IMR-90 (cell line): ENCODE measurements around the gene LBHD2. TPM values are rescaled to one million over a fixed set of nuclear protein-coding genes. Genes with fewer than 3 reads are reported as not detected.

Experiments used
- ATAC-seq: fragments of 200-7000 bp; cut with Tn5 transposase; 2 replicates; pipeline ENCODE4 v1.9.1; 2020; ENCODE audit warnings: low read depth, mild to moderate bottlenecking, moderate library complexity
- BruUV-seq: library from RNA; stranded (reverse); fragments of 400-500 nt; replicated peaks from 2 replicates; lab custom pipeline; 2021; lab: Mats Ljungman, UMichigan
- CTCF ChIA-PET: fragments of 300-600 bp; formaldehyde crosslinking; extraction: SDS; loops from one replicate; lab custom pipeline; 2021; ENCODE audit warnings: antibody characterized with exemption; lab: Yijun Ruan, JAX
- POLR2A ChIA-PET: fragments of 300-600 bp; sonication (Branson Sonifier 250); formaldehyde crosslinking; loops from one replicate; lab custom pipeline; 2022; ENCODE audit warnings: antibody characterized with exemption; ENCODE audit not compliant: unreplicated experiment; lab: Charles Lee
- DNase-seq: peaks from one replicate; pipeline ENCODE4 v3.0.0; 2013
- H2AFZ ChIP-seq: replicated peaks from 2 replicates; pipeline ENCODE3; 2013; ENCODE audit warnings: low read length, mild to moderate bottlenecking; ENCODE audit not compliant: poor library complexity
- H2AK5ac ChIP-seq: 2 replicates; pipeline ENCODE4 v1.6.1; 2013; ENCODE audit warnings: low read depth, low read length, inconsistent platforms
- H2AK9ac ChIP-seq: replicated peaks from 2 replicates; pipeline ENCODE3; 2013; ENCODE audit warnings: mild to moderate bottlenecking, low read depth, low read length, moderate library complexity; ENCODE audit not compliant: poor library complexity
- H2BK120ac ChIP-seq: 2 replicates; pipeline ENCODE4 v1.6.1; 2013; ENCODE audit warnings: low read depth, low read length, inconsistent platforms
- H2BK15ac ChIP-seq: 3 replicates; pipeline ENCODE4 v1.6.1; 2013; ENCODE audit warnings: low read depth, low read length, inconsistent platforms
- H2BK20ac ChIP-seq: 2 replicates; pipeline ENCODE4 v1.6.1; 2013; ENCODE audit warnings: low read depth, mild to moderate bottlenecking, inconsistent platforms, low read length, moderate library complexity
- H2BK5ac ChIP-seq: 2 replicates; pipeline ENCODE4 v1.6.1; 2013; ENCODE audit warnings: mild to moderate bottlenecking, low read depth, low read length, inconsistent platforms; ENCODE audit not compliant: poor library complexity, severe bottlenecking
- H3K14ac ChIP-seq: replicated peaks from 2 replicates; pipeline ENCODE4 v1.6.1; 2013; ENCODE audit warnings: low read depth, low read length, inconsistent platforms
- H3K18ac ChIP-seq: 2 replicates; pipeline ENCODE4 v1.6.1; 2013; ENCODE audit warnings: low read depth, low read length, control low read depth
- H3K23ac ChIP-seq: 2 replicates; pipeline ENCODE4 v1.6.1; 2013; ENCODE audit warnings: low read depth, low read length, inconsistent platforms
- H3K27ac ChIP-seq: 2 replicates; pipeline ENCODE4 v1.5.1; 2013; ENCODE audit warnings: mild to moderate bottlenecking, control low read depth, low read length; ENCODE audit not compliant: insufficient read depth
- H3K27me3 ChIP-seq: 2 replicates; pipeline ENCODE4 v1.6.1; 2013; ENCODE audit warnings: low read length; ENCODE audit not compliant: control insufficient read depth, insufficient read depth
- H3K36me3 ChIP-seq: 2 replicates; pipeline ENCODE4 v1.6.1; 2013; ENCODE audit warnings: low read length, mixed read lengths; ENCODE audit not compliant: control insufficient read depth, insufficient read depth
- H3K4ac ChIP-seq: 2 replicates; pipeline ENCODE4 v1.6.1; 2013; ENCODE audit warnings: low read depth, low read length, inconsistent platforms
- H3K4me1 ChIP-seq: 2 replicates; pipeline ENCODE4 v1.6.1; 2013; ENCODE audit warnings: low read length, mixed read lengths; ENCODE audit not compliant: control insufficient read depth, insufficient read depth
- H3K4me2 ChIP-seq: 2 replicates; pipeline ENCODE4 v1.6.1; 2013; ENCODE audit warnings: low read depth, mild to moderate bottlenecking, control low read depth, low read length, moderate library complexity
- H3K4me3 ChIP-seq: 2 replicates; pipeline ENCODE4 v1.5.1; 2013; ENCODE audit warnings: low read depth, mild to moderate bottlenecking, control low read depth, low read length, moderate library complexity; ENCODE audit not compliant: insufficient read depth
- H3K56ac ChIP-seq: 2 replicates; pipeline ENCODE4 v1.6.1; 2013; ENCODE audit warnings: low read length, inconsistent platforms; ENCODE audit not compliant: insufficient read depth; ENCODE audit errors: extremely low read depth
- H3K79me1 ChIP-seq, 2 experiments: 2 replicates each; pipeline ENCODE4 v1.6.1; 2013; ENCODE audit warnings: low read length in 2 of 2, inconsistent platforms in 1 of 2, low read depth in 1 of 2
- H3K9ac ChIP-seq: 2 replicates; pipeline ENCODE4 v1.6.1; 2013; ENCODE audit warnings: low read depth, low read length, control low read depth
- H3K9me1 ChIP-seq: 2 replicates; pipeline ENCODE4 v1.6.1; 2013; ENCODE audit warnings: low read length, inconsistent platforms; ENCODE audit not compliant: insufficient read depth
- H3K9me3 ChIP-seq: 2 replicates; pipeline ENCODE4 v1.6.1; 2013; ENCODE audit warnings: low read length; ENCODE audit not compliant: control insufficient read depth, insufficient read depth
- H4K20me1 ChIP-seq: 2 replicates; pipeline ENCODE4 v1.6.1; 2013; ENCODE audit warnings: low read length, inconsistent platforms; ENCODE audit not compliant: insufficient read depth
- H4K5ac ChIP-seq: 2 replicates; pipeline ENCODE4 v1.6.1; 2013; ENCODE audit warnings: mild to moderate bottlenecking, low read depth, low read length, control low read depth
- H4K8ac ChIP-seq, 2 experiments: 2 replicates each; pipeline ENCODE4 v1.6.1; 2013; ENCODE audit warnings: low read depth in 2 of 2, low read length in 2 of 2, control low read depth in 1 of 2, inconsistent platforms in 1 of 2
- H4K91ac ChIP-seq: 2 replicates; pipeline ENCODE4 v1.6.1; 2013; ENCODE audit warnings: low read depth, low read length, inconsistent platforms; ENCODE audit not compliant: insufficient read depth
- MAFK ChIP-seq: IDR thresholded peaks from 2 replicates; pipeline ENCODE4 v1.6.1; 2012; ENCODE audit warnings: low read depth, low read length, improper control_type of control experiment
- RFX5 ChIP-seq: IDR thresholded peaks from 2 replicates; pipeline ENCODE4 v1.8.0; 2012; ENCODE audit warnings: low read depth, mild to moderate bottlenecking, low read length, moderate library complexity
- WGBS, 2 experiments: methylation state at CpG; one replicate each; pipeline versions ENCODE4 v1.1.5 to v1.1.7; 2013; ENCODE audit warnings: missing lambda C conversion rate in 2 of 2; ENCODE audit not compliant: insufficient read length in 1 of 2; ENCODE audit errors: extremely low coverage in 2 of 2; 5-methylcytosine and 5-hydroxymethylcytosine counted together
- dilution Hi-C: fragments of 300-500 bp; cut with HindIII; formaldehyde crosslinking; loops from one replicate; pipeline ENCODE4 v1.14.3; 2018; ENCODE audit warnings: low sequenced_read_pairs; ENCODE audit not compliant: unreplicated experiment
- in situ Hi-C: fragments of 300-500 bp; cut with MboI; formaldehyde crosslinking; loops from 3 replicates; pipeline ENCODE4 v1.14.3; 2019; ENCODE audit warnings: low sequenced_read_pairs, inconsistent platforms, mixed read lengths
- intact Hi-C: fragments of 100-400 bp; cut with micrococcal nuclease; formaldehyde crosslinking; loops from 2 replicates; pipeline ENCODE4 v1.10.0; 2022
- polyA plus RNA-seq, 3 experiments: library from polyadenylated mRNA; depleted of rRNA; stranded (reverse); fragments of >200 nt; gene quantifications; 2 replicates each; pipeline ENCODE4 v1.2.3, GENCODE V29; 2012; ENCODE audit warnings: low replicate concordance in 1 of 3
- total RNA-seq: library from RNA; depleted of rRNA; stranded (reverse); fragments of >200 nt; gene quantifications from 2 replicates; pipeline ENCODE4 v1.2.3, GENCODE V29; 2012
- TF ChIP-seq, protein P1 (sequence below): fragments of 150-350 bp; IDR thresholded peaks from 2 replicates; pipeline ENCODE4 v1.6.1; 2016; ENCODE audit warnings: low read depth, mild to moderate bottlenecking, low read length, moderate library complexity, borderline replicate concordance

The LBHD2 gene
- total and polyA plus RNA-seq, 2 of the 4 experiments (the other 2 are of a cell fraction) = not detected

- Histone ChIP-seq H3K14ac (no peak overlapping the region), H3K79me1 (no peaks in the 10 kb centered on the region), H2BK120ac (no peak overlapping the region), H3K23ac (no peak overlapping the region), H3K4me3 (peak overlapping the region; percentile 30; the same call in 1 of the 2 replicates), H3K4me2 (peak overlapping the region; percentile 56; the same call in 1 of the 2 replicates), H3K56ac (no peak overlapping the region), H3K18ac (no peak overlapping the region), H3K36me3 (no peaks in the 10 kb centered on the region), H3K27me3 (peaks cover 37% of the 10 kb centered on the region), H4K5ac (no peak overlapping the region; the same call in 1 of the 2 replicates), H3K9me3 (no peaks in the 10 kb centered on the region; the same call in 1 of the 2 replicates), H3K4ac (no peak overlapping the region), H4K20me1 (no peaks in the 10 kb centered on the region; the same call in 1 of the 2 replicates), H2AK9ac (peak overlapping the region; percentile 72), H3K4me1 (peaks cover 11% of the 10 kb centered on the region), H4K8ac (peak overlapping the region in 1 of 2 experiments; percentile 35; a peak in 1 of 4 replicates), H2BK20ac (no peak overlapping the region), H4K91ac (no peak overlapping the region), H3K9ac (no peak overlapping the region), H2AFZ (peak overlapping the region; percentile 74), H3K27ac (no peak overlapping the region), H2AK5ac (no peak overlapping the region), H2BK5ac (no peak overlapping the region), H2BK15ac (no peak overlapping the region), H3K9me1 (no peaks in the 10 kb centered on the region)
- dilution Hi-C loops (no loop called here), intact Hi-C loops (no loop called here), in situ Hi-C loops (no loop called here)
- 41% methylated on average over 3 of the region's 9 CpGs; no CpG with 5 or more reads in 1 of the 2 experiments for WGBS, 2 experiments
- POLR2A ChIA-PET = no interaction called here
- CTCF ChIA-PET = no interaction called here
- DNase-seq (no peak), ATAC-seq (no peak)
- TF ChIP-seq MAFK (no peak), RFX5 (no peak)
- TF ChIP-seq, protein P1, sequence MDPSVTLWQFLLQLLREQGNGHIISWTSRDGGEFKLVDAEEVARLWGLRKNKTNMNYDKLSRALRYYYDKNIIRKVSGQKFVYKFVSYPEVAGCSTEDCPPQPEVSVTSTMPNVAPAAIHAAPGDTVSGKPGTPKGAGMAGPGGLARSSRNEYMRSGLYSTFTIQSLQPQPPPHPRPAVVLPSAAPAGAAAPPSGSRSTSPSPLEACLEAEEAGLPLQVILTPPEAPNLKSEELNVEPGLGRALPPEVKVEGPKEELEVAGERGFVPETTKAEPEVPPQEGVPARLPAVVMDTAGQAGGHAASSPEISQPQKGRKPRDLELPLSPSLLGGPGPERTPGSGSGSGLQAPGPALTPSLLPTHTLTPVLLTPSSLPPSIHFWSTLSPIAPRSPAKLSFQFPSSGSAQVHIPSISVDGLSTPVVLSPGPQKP = no peak
- BruUV-seq = no TSS peak
Measured at GRCh38 chr14:103091883-103092222, 7.8 kb downstream of the LBHD2 start.
